Adrenal gland (tissue), 5 donors: ENCODE data around the gene LRP1B.

Experiments used
- CTCF ChIP-seq, 6 experiments: fragments of 450-650 bp in 4 of 6; fragments of 200-600 bp in 2 of 6; sonication (generic) in 1 of 6; IDR thresholded peaks; 1 replicate in 5 of 6; 2 replicates in 1 of 6; pipeline versions ENCODE4 v1.5.1 to v1.8.0; 2016 to 2021; ENCODE audit warnings: antibody characterized with exemption in 6 of 6, mild to moderate bottlenecking in 2 of 6, moderate library complexity in 1 of 6
- POLR2A ChIP-seq, 2 donors: fragments of 450-650 bp; IDR thresholded peaks; one replicate each; pipeline ENCODE4 v1.6.1; 2017; ENCODE audit warnings: antibody characterized with exemption in 2 of 2, mild to moderate bottlenecking in 2 of 2, moderate library complexity in 1 of 2
- donor health status: DM: no; HTN: no; CAD: no.

- no peak for TF ChIP-seq POLR2A (IDR thresholded peaks at IDR 0.05)
- no peak for TF ChIP-seq CTCF (IDR thresholded peaks at IDR 0.05)
These were observed 88.8 kb downstream of the LRP1B start for GRCh38 chr2:142041996-142042395.
